Neural progenitor cell (in vitro differentiated cells): ENCODE measurements around the gene OR56A5. TPM values are rescaled to one million over a fixed set of nuclear protein-coding genes. Genes with fewer than 3 reads are reported as not detected.
A peak's percentile ranks its signal among the peaks of the same experiment; 100 is the strongest.

Experiments
- DNase-seq: peaks from one replicate; pipeline ENCODE4 v3.0.0-alpha.2; 2016; ENCODE audit warnings: low spot score
- H2AFZ ChIP-seq: fragments of 200-600 bp; sonication (generic); replicated peaks from 2 replicates; pipeline ENCODE4 v1.6.1; 2016; ENCODE audit warnings: antibody characterized with exemption
- H3F3A ChIP-seq: fragments of 200-600 bp; sonication (generic); 2 replicates; pipeline ENCODE4 v1.6.1; 2016; ENCODE audit warnings: antibody characterized with exemption, low read depth
- H3K27ac ChIP-seq: fragments of 200-600 bp; sonication (generic); 2 replicates; pipeline ENCODE4 v1.5.1; 2016; ENCODE audit warnings: mild to moderate bottlenecking
- H3K27me3 ChIP-seq: fragments of 200-600 bp; sonication (generic); 2 replicates; pipeline ENCODE4 v1.6.1; 2016; ENCODE audit warnings: mild to moderate bottlenecking, moderate library complexity
- H3K36me3 ChIP-seq: fragments of 200-600 bp; sonication (generic); 2 replicates; pipeline ENCODE4 v1.5.1; 2016
- H3K4me1 ChIP-seq: fragments of 200-600 bp; sonication (generic); 2 replicates; pipeline ENCODE4 v1.6.1; 2016; ENCODE audit warnings: mixed run types
- H3K4me2 ChIP-seq: fragments of 200-600 bp; sonication (generic); 2 replicates; pipeline ENCODE4 v1.6.1; 2016
- H3K4me3 ChIP-seq: fragments of 200-600 bp; sonication (generic); 2 replicates; pipeline ENCODE4 v1.5.1; 2016
- H3K79me2 ChIP-seq: fragments of 200-600 bp; sonication (generic); 2 replicates; pipeline ENCODE4 v1.6.1; 2016; ENCODE audit warnings: low read depth
- H3K9ac ChIP-seq: fragments of 200-600 bp; sonication (generic); 2 replicates; pipeline ENCODE4 v1.6.1; 2016
- H3K9me3 ChIP-seq: fragments of 200-600 bp; sonication (generic); 2 replicates; pipeline ENCODE4 v1.5.1; 2016; ENCODE audit warnings: low read depth
- H4K20me1 ChIP-seq: fragments of 200-600 bp; sonication (generic); 2 replicates; pipeline ENCODE4 v1.6.1; 2016; ENCODE audit warnings: low read depth
- H3K27ac Mint-ChIP-seq: 3 replicates; pipeline ENCODE4 v1.8.0; 2021; ENCODE audit warnings: mixed read lengths
- H3K27me3 Mint-ChIP-seq: 2 replicates; pipeline ENCODE4 v1.8.0; 2022; ENCODE audit warnings: low read depth, mild to moderate bottlenecking, inconsistent platforms, moderate library complexity, mixed read lengths; ENCODE audit not compliant: insufficient read depth
- H3K36me3 Mint-ChIP-seq: 3 replicates; pipeline ENCODE4 v1.8.0; 2021; ENCODE audit warnings: mixed read lengths
- H3K4me1 Mint-ChIP-seq: 3 replicates; pipeline ENCODE4 v1.8.0; 2021; ENCODE audit warnings: mixed read lengths
- H3K4me3 Mint-ChIP-seq: 3 replicates; pipeline ENCODE4 v1.8.0; 2021; ENCODE audit warnings: mild to moderate bottlenecking, moderate library complexity, mixed read lengths
- H3K9me3 Mint-ChIP-seq: 3 replicates; pipeline ENCODE4 v1.8.0; 2020; ENCODE audit warnings: mixed read lengths
- EZH2 ChIP-seq: fragments of 200-600 bp; sonication (generic); IDR thresholded peaks from 2 replicates; pipeline ENCODE4 v1.6.1; 2017; ENCODE audit warnings: antibody characterized with exemption, mild to moderate bottlenecking, moderate library complexity
- EZH2phosphoT487 ChIP-seq: fragments of 200-600 bp; sonication (generic); IDR thresholded peaks from 2 replicates; pipeline ENCODE4 v1.6.1; 2017; ENCODE audit warnings: antibody characterized with exemption
- total RNA-seq: library from RNA; depleted of rRNA; stranded (reverse); fragments of >200 nt; gene quantifications from 2 replicates; pipeline ENCODE4 v1.2.3, GENCODE V29; 2015; ENCODE audit warnings: low replicate concordance
- TF ChIP-seq, protein P1 (sequence below): fragments of 200-600 bp; sonication (generic); IDR thresholded peaks from 2 replicates; pipeline ENCODE4 v1.5.1; 2017; ENCODE audit warnings: antibody characterized with exemption, mild to moderate bottlenecking

The OR56A5 gene
- total RNA-seq, 1 donor from 2014 or later: not detected

DNA sequence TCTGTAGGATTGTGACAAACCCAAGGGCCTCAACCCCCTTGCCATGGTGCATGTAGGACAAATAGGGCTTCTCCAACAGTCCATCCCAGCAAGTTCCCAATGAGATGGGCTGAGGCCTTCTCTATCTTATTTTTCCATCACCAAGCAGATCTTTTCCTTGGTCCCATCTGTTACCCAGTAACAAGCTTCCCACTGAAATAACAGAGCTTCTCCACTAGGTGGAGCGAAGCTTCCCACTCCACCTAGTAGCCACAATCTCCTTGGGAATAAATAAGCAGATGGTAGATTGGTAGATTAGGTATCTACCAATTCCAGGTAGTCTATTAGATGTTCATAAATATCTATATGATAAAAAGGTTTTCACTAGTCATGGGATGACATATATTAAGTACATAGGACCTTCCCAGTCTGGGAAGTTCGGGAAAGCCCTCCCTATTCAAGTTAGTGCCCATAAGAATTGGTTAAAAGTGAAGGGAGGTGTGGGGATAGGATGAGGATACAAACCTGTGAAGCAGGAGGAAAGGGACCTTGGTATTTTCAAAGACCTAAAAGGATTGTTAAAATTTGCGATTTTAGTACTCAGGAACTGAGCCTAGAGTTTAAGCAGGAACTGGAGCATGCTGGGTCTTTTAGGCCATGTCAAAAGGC is 24.4 kb upstream of the OR56A5 start:
- no peak overlapping the region for H3K27ac Mint-ChIP-seq
- Histone ChIP-seq H3K4me2 (no peak overlapping the region), H3K27me3 (no peaks in the 10 kb centered on the region), H3K36me3 (no peaks in the 10 kb centered on the region), H4K20me1 (no peaks in the 10 kb centered on the region), H3K4me3 (no peak overlapping the region), H2AFZ (no peak overlapping the region), H3K4me1 (no peaks in the 10 kb centered on the region), H3K79me2 (no peaks in the 10 kb centered on the region), H3K9ac (no peak overlapping the region), H3F3A (no peaks in the 10 kb centered on the region), H3K27ac (no peak overlapping the region), H3K9me3 (no peaks in the 10 kb centered on the region)
- H3K4me3 Mint-ChIP-seq: no peak overlapping the region
- H3K4me1 Mint-ChIP-seq: no peaks in the 10 kb centered on the region
- H3K36me3 Mint-ChIP-seq: no peaks in the 10 kb centered on the region
- H3K27me3 Mint-ChIP-seq: no peaks in the 10 kb centered on the region
- peak; percentile 44 for DNase-seq
- no peak for TF ChIP-seq EZH2phosphoT487
- TF ChIP-seq, protein P1, sequence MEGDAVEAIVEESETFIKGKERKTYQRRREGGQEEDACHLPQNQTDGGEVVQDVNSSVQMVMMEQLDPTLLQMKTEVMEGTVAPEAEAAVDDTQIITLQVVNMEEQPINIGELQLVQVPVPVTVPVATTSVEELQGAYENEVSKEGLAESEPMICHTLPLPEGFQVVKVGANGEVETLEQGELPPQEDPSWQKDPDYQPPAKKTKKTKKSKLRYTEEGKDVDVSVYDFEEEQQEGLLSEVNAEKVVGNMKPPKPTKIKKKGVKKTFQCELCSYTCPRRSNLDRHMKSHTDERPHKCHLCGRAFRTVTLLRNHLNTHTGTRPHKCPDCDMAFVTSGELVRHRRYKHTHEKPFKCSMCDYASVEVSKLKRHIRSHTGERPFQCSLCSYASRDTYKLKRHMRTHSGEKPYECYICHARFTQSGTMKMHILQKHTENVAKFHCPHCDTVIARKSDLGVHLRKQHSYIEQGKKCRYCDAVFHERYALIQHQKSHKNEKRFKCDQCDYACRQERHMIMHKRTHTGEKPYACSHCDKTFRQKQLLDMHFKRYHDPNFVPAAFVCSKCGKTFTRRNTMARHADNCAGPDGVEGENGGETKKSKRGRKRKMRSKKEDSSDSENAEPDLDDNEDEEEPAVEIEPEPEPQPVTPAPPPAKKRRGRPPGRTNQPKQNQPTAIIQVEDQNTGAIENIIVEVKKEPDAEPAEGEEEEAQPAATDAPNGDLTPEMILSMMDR: peak; percentile 75
- TF ChIP-seq EZH2: no peak
- no peaks in the 10 kb centered on the region for H3K9me3 Mint-ChIP-seq

GRCh38 chr11:5992150-5992549 is 23.9 kb upstream of the OR56A5 start:
- H3K27me3 Mint-ChIP-seq: no peaks in the 10 kb centered on the region
- no peak overlapping the region for H3K4me3 Mint-ChIP-seq
- H3K9me3 ChIP-seq: no peaks in the 10 kb centered on the region
- no peaks in the 10 kb centered on the region for H3K36me3 Mint-ChIP-seq
- no peaks in the 10 kb centered on the region for H3F3A ChIP-seq
- H3K27me3 ChIP-seq: no peaks in the 10 kb centered on the region
- DNase-seq: no peak
- no peaks in the 10 kb centered on the region for H3K4me1 Mint-ChIP-seq
- H3K27ac Mint-ChIP-seq: no peak overlapping the region
- H3K27ac ChIP-seq: no peak overlapping the region
- TF ChIP-seq EZH2 (no peak), EZH2phosphoT487 (no peak)
- TF ChIP-seq, protein P1: no peak
- no peaks in the 10 kb centered on the region for H4K20me1 ChIP-seq
- no peak overlapping the region for H3K4me3 ChIP-seq
- H3K4me1 ChIP-seq: no peaks in the 10 kb centered on the region
- no peak overlapping the region for H2AFZ ChIP-seq
- no peak overlapping the region for H3K9ac ChIP-seq
- no peaks in the 10 kb centered on the region for H3K36me3 ChIP-seq
- no peaks in the 10 kb centered on the region for H3K79me2 ChIP-seq
- no peak overlapping the region for H3K4me2 ChIP-seq
- H3K9me3 Mint-ChIP-seq: no peaks in the 10 kb centered on the region

DNA sequence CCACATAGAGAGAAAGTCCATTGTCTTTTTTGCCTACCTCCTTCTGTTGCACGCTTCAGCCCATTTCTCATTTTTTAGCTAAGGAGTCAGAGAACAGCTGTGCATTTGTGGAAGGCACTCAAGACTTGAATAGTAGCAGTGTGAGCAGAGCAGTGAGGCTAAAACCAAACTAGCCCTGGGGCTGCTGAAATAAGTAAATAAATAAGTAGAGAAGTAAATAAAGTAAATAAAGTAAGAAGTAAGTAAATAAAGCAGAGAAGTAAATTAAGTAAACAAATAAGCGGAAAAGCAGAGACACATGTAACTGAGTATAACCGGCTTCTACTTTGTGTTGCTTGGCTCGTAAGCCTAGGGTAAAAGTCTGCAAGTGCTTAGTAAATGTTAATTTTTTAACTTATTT is 20.9 kb upstream of the OR56A5 start:
- H3K36me3 ChIP-seq: no peaks in the 10 kb centered on the region
- no peak overlapping the region for H2AFZ ChIP-seq
- no peaks in the 10 kb centered on the region for H3K4me1 ChIP-seq
- H3F3A ChIP-seq: no peaks in the 10 kb centered on the region
- no peak overlapping the region for H3K4me2 ChIP-seq
- H3K36me3 Mint-ChIP-seq: no peaks in the 10 kb centered on the region
- H3K9me3 Mint-ChIP-seq: no peaks in the 10 kb centered on the region
- no peaks in the 10 kb centered on the region for H3K79me2 ChIP-seq
- H3K9me3 ChIP-seq: no peaks in the 10 kb centered on the region
- no peak for DNase-seq
- H3K9ac ChIP-seq: no peak overlapping the region
- H4K20me1 ChIP-seq: no peaks in the 10 kb centered on the region
- H3K4me1 Mint-ChIP-seq: no peaks in the 10 kb centered on the region
- H3K27me3 ChIP-seq: no peaks in the 10 kb centered on the region
- no peak for TF ChIP-seq EZH2
- TF ChIP-seq, protein P1: no peak
- H3K4me3 ChIP-seq: no peak overlapping the region
- no peak overlapping the region for H3K27ac ChIP-seq
- H3K4me3 Mint-ChIP-seq: no peak overlapping the region
- H3K27me3 Mint-ChIP-seq: no peaks in the 10 kb centered on the region
- no peak overlapping the region for H3K27ac Mint-ChIP-seq
